ENCODE data around the gene MZT2B.
"Not testable (repeated sequence)": the region's sequence is repeated elsewhere in the genome, so short reads cannot be mapped to it uniquely, and the experiment has no call there.

The MZT2B gene

DNA sequence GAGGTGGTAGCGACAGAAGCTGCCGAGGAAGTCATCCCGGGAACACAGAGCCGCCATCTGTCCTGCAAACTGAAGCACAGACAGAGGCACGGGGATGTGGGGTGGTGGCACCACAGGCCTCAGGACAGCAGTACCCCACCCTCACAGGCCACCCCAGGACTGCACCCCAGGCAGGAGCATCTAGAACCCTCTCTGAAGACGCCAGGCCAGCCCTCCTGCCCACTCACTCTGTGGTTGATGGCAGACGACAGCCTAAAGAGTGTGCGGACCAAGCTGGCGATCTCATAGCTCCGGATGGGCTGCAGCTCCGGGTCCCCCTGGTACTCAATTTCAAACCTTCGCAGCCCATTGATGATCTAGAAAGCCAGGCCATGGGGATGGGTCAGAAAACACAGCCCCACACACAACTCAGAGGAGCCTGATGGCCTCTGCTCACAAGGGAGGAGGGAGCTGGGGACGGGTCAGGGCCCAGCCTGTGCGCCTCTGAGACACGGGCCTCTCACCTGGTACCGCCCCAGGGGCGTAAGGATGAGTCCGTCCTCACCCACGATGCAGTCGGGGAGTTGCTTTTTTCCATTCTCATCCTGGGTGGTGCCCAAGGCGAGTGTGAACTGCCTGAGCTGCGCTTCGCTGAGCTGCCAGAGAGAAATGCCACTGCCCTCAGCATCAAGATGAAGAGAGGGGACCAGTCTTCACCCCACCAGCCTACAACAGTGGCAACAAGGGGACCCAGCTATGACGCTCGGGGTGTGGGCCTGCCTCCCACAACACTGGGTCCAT is 29.1 kb upstream of the MZT2B start:
- no peak for DNase-seq

- not testable (repeated sequence) for DNase-seq
Observed at GRCh38 chr2:130153721-130154422, 28.2 kb upstream of the MZT2B start.

DNA sequence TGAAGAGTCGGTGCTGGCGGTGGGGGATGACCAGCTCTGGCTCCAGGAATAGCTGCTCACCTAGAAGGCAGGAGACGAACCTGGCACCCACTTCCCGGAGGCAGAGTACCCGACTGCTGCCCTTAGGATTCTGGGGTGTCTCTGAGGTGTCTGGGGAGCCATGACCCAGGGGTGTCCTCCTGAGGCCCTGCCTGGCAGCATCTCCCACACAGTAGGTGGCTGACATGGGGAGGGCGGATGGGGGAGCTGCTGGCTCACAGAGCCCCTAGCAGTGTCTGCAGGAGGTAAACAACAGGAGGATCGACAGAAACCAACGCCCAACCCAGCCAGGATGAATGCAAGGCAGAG is 27.7 kb upstream of the MZT2B start:
- DNase-seq: not testable (repeated sequence)

GRCh38 chr2:130154773-130155765 is 27.0 kb upstream of the MZT2B start:
- DNase-seq: no peak

DNA sequence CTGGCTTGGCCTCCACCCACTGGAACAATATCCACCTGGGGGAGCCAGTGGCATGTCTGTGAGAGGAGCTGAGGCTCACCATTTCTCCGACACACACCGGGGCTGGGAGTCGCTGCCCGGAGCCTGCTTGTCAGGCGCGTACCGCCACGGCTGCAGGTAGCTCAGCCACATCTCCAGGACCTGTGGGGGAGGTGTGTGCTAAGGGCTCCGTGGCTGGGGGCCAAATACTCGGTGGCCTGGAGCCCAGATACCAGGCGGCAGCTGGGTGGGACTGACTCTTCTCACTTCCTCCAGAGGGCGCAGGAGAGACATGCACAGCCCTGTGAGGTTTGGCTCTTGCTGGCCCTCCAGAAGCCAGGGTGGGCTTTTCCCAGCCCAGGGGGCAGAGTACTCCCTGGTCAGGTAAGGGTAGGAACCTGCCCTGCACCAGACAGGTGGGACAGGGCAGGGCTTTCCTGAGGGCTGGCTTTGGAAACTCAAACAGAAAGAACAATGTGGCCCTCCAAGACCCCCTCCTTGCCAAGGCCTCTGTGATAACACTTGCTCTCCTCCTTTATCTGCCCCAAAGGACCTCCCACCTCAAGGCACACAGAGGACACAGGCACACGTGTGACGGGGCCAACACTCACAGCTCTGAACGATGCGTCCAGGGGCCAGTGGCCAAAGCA is 26.0 kb upstream of the MZT2B start:
- DNase-seq: not testable (repeated sequence)

GRCh38 chr2:130156624-130157004 is 25.4 kb upstream of the MZT2B start:
- DNase-seq: no peak

DNA sequence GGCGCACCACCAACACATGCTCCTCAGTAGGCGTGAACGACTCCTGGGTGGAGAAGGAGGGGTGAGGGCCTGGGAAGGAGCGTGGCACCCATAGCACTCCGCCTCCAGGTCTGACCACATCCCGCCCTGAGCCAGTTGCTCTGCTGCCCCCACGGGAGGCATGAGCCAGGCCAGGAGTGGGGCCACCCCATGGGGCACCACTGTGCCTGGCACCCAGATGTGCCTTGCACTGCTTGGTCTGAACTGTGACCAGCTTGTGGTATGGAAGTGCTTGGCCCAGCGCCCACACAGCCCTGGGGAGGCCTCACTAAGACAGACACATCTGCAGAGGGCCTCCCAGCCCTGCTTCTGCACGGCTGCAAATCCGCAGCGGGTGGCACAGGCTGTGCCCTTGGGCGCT is 24.7 kb upstream of the MZT2B start:
- not testable (repeated sequence) for DNase-seq

GRCh38 chr2:130157825-130158514 is 24.1 kb upstream of the MZT2B start:
- not testable (repeated sequence) for DNase-seq

DNA sequence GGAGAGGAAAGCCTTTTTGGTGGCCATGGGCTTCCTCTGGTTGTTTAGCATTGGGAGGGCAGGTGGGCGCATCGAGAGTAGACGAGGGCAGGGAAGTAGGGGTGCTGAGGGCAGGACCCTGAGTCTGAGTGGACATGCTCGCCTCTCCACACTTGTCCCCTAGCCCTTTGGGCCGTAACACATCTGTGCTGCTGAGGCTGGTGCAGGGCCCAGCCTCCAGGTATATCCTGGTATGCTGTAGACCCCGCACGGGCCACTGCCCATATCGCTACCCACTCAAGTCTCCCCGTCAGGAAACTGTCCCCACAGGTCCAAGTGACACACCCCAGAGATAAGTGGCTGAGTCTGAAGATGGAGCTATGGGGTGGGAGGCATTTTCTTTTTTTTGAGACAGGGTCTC is 23.4 kb upstream of the MZT2B start:
- DNase-seq: no peak

DNA sequence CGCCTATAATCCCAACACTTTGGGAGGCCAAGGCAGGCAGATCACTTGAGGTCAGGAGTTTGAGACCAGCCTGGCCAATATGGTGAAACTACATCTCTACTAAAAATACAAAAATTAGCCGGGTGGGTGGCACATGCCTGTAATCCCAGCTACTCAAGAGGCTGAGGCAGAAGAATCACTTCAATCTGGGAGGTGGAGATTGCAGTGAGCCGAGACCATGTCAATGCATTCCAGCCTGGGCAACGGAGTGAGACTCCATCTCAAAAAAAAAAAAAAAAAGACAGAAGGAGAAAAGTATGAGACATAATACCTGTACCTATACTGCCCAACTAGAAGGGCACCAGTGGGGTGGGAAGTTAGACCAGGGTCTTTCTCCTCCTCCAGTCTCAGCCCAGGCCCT is 22.7 kb upstream of the MZT2B start:
- not testable (repeated sequence) for DNase-seq

DNA sequence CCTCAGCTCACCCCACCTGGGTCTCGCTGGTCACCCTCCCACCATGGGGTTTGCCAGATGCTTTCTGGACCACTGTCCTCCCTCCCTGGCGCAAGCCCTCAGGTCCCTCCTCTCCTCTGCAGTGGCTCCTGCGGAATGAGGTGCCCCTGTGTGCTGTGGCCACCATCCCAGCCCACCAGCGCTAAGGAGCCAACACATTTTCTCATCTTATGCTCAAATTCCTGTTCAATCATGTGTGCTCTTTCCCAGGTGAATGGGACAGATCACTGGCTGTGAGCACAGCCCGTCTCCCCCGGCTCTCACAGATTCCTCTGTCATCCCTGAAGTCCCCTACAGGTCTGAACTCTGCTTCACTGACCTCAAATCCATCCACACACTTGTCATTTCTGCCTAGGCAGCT is 21.9 kb upstream of the MZT2B start:
- no peak for DNase-seq

DNA sequence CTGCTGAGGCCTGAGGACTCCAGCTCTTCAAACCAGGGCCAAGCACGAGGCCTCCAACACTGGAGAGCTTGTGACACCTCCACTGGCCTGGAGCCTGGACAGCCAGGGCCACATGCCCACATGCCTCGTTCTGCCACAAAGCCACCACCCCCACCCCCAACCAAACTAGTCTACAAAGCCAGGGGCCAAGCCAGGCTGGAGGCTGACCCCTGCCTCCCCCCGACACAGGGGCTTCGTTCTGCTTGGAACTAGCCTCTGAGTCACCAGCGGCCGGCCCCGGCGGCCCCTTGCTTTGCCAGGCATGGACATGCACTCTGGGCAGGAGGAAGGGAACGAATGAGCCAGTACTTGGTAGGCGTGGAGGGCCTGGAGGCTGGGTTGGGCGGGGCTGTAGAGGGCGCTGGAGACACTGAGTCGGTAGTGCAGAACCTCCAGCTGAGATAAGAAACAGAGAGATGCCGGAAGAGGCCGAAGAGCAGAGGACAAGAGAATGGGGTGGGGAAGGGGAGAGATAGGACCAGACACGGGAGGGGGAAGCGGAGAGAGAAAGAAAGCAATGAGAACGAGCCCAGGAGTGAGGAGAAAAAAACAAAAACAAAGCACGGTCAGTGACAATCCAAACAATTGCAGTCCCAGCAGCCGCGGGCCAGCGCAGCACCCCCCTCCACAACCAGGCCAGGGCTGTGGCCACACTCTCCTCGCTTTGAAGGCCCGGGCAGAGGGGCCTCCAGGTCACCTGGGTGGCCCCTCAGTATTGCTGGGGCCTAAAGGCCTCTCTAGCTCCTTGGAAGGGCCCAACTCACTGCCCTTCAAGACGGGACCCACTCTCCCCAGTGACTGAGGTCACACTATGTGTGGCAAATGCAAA is 21.0 kb upstream of the MZT2B start:
- DNase-seq: not testable (repeated sequence)

DNA sequence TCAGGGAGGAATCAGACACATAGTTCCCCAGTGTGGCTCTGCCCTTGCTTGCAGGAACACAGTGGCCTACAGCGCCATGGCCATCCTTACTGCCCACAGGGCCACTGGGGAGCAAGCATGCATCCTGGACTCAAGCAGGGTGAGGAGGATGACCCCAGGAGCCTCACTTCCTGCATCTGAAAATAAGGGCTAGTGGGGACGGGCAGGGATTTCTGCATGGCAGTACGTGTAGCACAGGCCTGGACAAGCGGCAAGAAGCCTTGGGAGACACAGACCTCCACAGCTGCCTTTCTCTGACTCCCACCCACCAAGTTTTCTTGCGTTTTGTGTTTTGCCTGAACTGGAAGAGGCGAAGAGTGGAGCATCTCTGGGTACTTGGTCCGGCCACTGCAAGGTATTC is 19.6 kb upstream of the MZT2B start:
- DNase-seq: not testable (repeated sequence)

GRCh38 chr2:130162968-130163367 is 19.1 kb upstream of the MZT2B start:
- no peak for DNase-seq

- no peak for DNase-seq
Observed at GRCh38 chr2:130165293-130166016, 16.6 kb upstream of the MZT2B start.

DNA sequence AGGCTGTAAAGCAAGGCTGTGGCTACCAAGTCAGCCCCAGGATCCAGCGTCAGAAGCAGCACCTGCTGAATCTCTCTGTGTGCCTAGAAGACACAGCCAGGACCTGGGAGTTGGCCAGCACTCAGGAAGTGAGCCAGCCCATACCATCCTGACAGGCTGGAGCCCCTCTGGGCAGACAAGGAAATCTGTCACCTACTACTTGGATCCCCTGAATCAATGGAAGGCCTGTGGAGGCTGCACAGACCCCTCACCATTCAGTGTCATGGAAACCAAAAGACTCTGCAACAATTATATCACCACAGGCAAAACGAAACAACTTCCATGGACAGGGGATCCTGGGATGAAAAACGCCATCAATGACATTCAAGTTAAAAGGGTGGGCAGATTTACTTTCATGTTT is 15.5 kb upstream of the MZT2B start:
- DNase-seq: not testable (repeated sequence)

DNA sequence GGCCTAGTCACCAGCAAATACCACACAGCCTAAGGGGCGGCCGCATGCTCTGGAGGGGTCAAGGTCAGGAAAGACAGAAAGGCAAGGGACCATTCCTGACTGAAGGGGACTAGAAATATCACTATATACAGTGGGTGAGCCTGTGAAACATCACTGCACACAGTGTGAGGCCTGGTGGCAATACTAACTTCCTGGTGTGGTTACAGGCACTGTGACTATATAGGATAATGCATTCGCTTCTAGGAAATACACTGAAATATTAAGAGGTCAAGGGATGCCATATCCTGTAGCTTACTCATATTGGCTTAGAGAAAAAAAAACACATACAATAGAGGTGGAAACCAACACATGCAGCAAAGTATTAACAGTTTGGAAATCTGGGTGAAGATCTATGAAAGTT is 12.9 kb upstream of the MZT2B start:
- not testable (repeated sequence) for DNase-seq

DNA sequence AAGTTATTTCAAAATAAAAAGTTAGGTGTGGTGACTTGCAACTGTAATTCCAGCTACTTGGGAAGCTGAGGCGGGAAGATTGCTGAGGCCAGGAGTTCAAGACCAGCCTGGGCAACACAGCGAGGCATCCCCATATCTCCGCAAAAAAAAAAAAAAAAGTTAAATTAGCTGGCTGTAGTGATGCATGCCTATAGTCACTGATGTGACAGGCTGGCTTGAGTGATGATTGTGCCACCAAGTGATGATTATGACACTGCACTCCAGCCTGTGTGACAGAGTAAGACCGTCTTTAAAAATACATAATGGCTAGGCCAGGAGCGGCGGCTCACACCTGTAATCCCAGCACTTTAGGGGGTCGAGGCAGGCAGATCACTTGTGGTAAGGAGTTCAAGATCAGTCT is 12.2 kb upstream of the MZT2B start:
- DNase-seq: no peak

GRCh38 chr2:130174866-130175265 is 7.2 kb upstream of the MZT2B start:
- not testable (repeated sequence) for DNase-seq
